HepG2 (cell line): ENCODE data around the gene PDIA5. TPM values are rescaled to one million over a fixed set of nuclear protein-coding genes. Genes with fewer than 3 reads are reported as not detected.

Experiments used
- ARNT2 ChIP-seq: sonication (generic); formaldehyde crosslinking; IDR thresholded peaks from 2 replicates; pipeline ENCODE4 v1.8.0; 2022; ENCODE audit warnings: mild to moderate bottlenecking, low read depth, missing genetic modification reagents, moderate library complexity
- ESRRA ChIP-seq: sonication (generic); formaldehyde crosslinking; IDR thresholded peaks from 2 replicates; pipeline ENCODE4 v1.5.1; 2020; ENCODE audit warnings: mild to moderate bottlenecking, low read depth, missing genetic modification reagents
- HES4 ChIP-seq: sonication (generic); formaldehyde crosslinking; IDR thresholded peaks from 2 replicates; pipeline ENCODE4 v1.9.0; 2021; ENCODE audit warnings: mild to moderate bottlenecking, missing genetic modification reagents, borderline replicate concordance
- ONECUT2 ChIP-seq: sonication (generic); formaldehyde crosslinking; IDR thresholded peaks from 2 replicates; pipeline ENCODE4 v1.4.0; 2020; ENCODE audit warnings: missing genetic modification reagents
- TBP ChIP-seq: sonication (generic); formaldehyde crosslinking; IDR thresholded peaks from 2 replicates; pipeline ENCODE4 v1.5.0; 2020; ENCODE audit warnings: missing genetic modification reagents
- WIZ ChIP-seq: sonication (generic); formaldehyde crosslinking; IDR thresholded peaks from 2 replicates; pipeline ENCODE4 v1.5.1; 2020; ENCODE audit warnings: mild to moderate bottlenecking, missing genetic modification reagents
- ZNF205 ChIP-seq: IDR thresholded peaks from 2 replicates; pipeline ENCODE4 v1.6.1; 2018; ENCODE audit warnings: missing biosample characterization, missing genetic modification reagents
- polyA plus RNA-seq, 8 experiments: library from polyadenylated mRNA; depleted of rRNA in 3 of 8; stranded (reverse) in 7 of 8; unstranded in 1 of 8; fragments of >200 nt; fragmentation: Illumina TruSeq in 4 of 8; extraction: Trizol in 4 of 8; gene quantifications; 2 replicates each; pipeline versions ENCODE4 v1.2.1 to v1.2.3, GENCODE V29; 2011 to 2016; ENCODE audit warnings: low read depth in 4 of 8, missing spikeins in 1 of 8, mixed read lengths in 1 of 8; ENCODE audit not compliant: insufficient read depth in 1 of 8
- total RNA-seq, 5 experiments: library from RNA; depleted of rRNA; stranded (reverse); fragments of >200 nt; fragmentation: Illumina TruSeq; extraction: Trizol; gene quantifications; 2 replicates each; pipeline ENCODE4 v1.2.3, GENCODE V29; 2016; ENCODE audit warnings: low read depth in 1 of 5
- TF ChIP-seq, protein P1 (sequence below), 2 experiments: sonication (generic) in 1 of 2; formaldehyde crosslinking in 1 of 2; IDR thresholded peaks; 2 replicates each; pipeline versions ENCODE4 v1.6.1 to v1.9.0; 2014 to 2022; ENCODE audit warnings: antibody characterized with exemption in 1 of 2, borderline replicate concordance in 1 of 2, inconsistent platforms in 1 of 2, low read depth in 1 of 2, missing genetic modification reagents in 1 of 2
- TF ChIP-seq, protein P2 (sequence below): sonication (generic); formaldehyde crosslinking; IDR thresholded peaks from 2 replicates; pipeline ENCODE4 v1.4.0; 2020; ENCODE audit warnings: missing genetic modification reagents, mild to moderate bottlenecking, borderline replicate concordance
- TF ChIP-seq, protein P3 (sequence below): IDR thresholded peaks from 2 replicates; pipeline ENCODE4 v1.6.1; 2012; ENCODE audit warnings: low read depth, low read length, improper control_type of control experiment
- TF ChIP-seq, protein P4 (sequence below), 2 experiments: sonication (generic) in 1 of 2; formaldehyde crosslinking in 1 of 2; IDR thresholded peaks; 2 replicates each; pipeline versions ENCODE4 v1.4.0 to v1.6.1; 2018 to 2020; ENCODE audit warnings: missing genetic modification reagents in 2 of 2, borderline replicate concordance in 1 of 2, low read depth in 1 of 2, mild to moderate bottlenecking in 1 of 2, missing biosample characterization in 1 of 2
- TF ChIP-seq, protein P5 (sequence below): sonication (generic); formaldehyde crosslinking; conservative IDR thresholded peaks from 2 replicates; pipeline ENCODE4 v1.4.0; 2020; ENCODE audit warnings: missing genetic modification reagents

PDIA5 gene
- total and polyA plus RNA-seq, 2 of the 13 experiments (the other 11 are each of a cell fraction or from before 2014, with no cell fraction given) = 51.3 to 74.3 TPM

DNA sequence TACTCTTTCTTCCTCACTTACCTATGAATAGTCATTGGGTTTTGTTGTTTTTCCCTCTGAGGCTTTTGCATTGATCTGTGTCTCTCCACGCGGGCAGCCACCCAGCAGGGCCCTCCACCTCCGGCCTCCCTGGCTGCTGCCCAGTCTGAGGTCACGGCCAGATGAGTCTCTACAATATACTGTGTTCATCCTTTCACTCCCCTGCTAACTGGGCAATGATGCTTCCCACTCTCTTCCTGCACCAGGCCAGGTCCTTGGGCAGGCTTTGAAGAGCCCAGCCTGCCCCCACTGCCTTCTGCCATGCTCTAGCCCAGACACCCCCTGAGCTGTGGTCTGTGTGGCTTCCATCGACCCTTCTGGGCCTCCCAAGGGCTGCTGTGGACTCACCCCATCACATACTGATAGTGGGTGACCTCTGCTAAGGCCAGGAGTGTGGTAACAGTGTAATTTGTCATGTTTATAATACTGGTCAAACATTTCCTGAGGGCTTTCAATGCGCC lies 18.0 kb downstream of the PDIA5 start (continued):
- TF ChIP-seq, protein P1, sequence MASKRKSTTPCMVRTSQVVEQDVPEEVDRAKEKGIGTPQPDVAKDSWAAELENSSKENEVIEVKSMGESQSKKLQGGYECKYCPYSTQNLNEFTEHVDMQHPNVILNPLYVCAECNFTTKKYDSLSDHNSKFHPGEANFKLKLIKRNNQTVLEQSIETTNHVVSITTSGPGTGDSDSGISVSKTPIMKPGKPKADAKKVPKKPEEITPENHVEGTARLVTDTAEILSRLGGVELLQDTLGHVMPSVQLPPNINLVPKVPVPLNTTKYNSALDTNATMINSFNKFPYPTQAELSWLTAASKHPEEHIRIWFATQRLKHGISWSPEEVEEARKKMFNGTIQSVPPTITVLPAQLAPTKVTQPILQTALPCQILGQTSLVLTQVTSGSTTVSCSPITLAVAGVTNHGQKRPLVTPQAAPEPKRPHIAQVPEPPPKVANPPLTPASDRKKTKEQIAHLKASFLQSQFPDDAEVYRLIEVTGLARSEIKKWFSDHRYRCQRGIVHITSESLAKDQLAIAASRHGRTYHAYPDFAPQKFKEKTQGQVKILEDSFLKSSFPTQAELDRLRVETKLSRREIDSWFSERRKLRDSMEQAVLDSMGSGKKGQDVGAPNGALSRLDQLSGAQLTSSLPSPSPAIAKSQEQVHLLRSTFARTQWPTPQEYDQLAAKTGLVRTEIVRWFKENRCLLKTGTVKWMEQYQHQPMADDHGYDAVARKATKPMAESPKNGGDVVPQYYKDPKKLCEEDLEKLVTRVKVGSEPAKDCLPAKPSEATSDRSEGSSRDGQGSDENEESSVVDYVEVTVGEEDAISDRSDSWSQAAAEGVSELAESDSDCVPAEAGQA (IDR thresholded peaks at IDR 0.05; ENCODE audit: low read depth) = no peak
- TF ChIP-seq, protein P1 (CRISPR knock-in tag; IDR thresholded peaks at IDR 0.05; ENCODE audit: borderline replicate concordance) = no peak
- TF ChIP-seq ESRRA (CRISPR knock-in tag) (no peak), ARNT2 (CRISPR knock-in tag) (no peak), HES4 (CRISPR knock-in tag) (no peak), ZNF205 (CRISPR knock-in tag) (no peak), TBP (CRISPR knock-in tag) (no peak), ONECUT2 (CRISPR knock-in tag) (peak; percentile 39; the same call in 1 of the 2 replicates), WIZ (CRISPR knock-in tag) (no peak)
- TF ChIP-seq, protein P2, sequence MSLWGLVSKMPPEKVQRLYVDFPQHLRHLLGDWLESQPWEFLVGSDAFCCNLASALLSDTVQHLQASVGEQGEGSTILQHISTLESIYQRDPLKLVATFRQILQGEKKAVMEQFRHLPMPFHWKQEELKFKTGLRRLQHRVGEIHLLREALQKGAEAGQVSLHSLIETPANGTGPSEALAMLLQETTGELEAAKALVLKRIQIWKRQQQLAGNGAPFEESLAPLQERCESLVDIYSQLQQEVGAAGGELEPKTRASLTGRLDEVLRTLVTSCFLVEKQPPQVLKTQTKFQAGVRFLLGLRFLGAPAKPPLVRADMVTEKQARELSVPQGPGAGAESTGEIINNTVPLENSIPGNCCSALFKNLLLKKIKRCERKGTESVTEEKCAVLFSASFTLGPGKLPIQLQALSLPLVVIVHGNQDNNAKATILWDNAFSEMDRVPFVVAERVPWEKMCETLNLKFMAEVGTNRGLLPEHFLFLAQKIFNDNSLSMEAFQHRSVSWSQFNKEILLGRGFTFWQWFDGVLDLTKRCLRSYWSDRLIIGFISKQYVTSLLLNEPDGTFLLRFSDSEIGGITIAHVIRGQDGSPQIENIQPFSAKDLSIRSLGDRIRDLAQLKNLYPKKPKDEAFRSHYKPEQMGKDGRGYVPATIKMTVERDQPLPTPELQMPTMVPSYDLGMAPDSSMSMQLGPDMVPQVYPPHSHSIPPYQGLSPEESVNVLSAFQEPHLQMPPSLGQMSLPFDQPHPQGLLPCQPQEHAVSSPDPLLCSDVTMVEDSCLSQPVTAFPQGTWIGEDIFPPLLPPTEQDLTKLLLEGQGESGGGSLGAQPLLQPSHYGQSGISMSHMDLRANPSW (CRISPR knock-in tag) = no peak
- TF ChIP-seq, protein P3, sequence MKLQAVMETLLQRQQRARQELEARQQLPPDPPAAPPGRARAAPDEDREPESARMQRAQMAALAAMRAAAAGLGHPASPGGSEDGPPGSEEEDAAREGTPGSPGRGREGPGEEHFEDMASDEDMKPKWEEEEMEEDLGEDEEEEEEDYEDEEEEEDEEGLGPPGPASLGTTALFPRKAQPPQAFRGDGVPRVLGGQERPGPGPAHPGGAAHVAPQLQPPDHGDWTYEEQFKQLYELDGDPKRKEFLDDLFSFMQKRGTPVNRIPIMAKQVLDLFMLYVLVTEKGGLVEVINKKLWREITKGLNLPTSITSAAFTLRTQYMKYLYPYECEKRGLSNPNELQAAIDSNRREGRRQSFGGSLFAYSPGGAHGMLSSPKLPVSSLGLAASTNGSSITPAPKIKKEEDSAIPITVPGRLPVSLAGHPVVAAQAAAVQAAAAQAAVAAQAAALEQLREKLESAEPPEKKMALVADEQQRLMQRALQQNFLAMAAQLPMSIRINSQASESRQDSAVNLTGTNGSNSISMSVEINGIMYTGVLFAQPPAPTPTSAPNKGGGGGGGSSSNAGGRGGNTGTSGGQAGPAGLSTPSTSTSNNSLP = no peak; the same call in 1 of the 2 replicates
- TF ChIP-seq, protein P4, sequence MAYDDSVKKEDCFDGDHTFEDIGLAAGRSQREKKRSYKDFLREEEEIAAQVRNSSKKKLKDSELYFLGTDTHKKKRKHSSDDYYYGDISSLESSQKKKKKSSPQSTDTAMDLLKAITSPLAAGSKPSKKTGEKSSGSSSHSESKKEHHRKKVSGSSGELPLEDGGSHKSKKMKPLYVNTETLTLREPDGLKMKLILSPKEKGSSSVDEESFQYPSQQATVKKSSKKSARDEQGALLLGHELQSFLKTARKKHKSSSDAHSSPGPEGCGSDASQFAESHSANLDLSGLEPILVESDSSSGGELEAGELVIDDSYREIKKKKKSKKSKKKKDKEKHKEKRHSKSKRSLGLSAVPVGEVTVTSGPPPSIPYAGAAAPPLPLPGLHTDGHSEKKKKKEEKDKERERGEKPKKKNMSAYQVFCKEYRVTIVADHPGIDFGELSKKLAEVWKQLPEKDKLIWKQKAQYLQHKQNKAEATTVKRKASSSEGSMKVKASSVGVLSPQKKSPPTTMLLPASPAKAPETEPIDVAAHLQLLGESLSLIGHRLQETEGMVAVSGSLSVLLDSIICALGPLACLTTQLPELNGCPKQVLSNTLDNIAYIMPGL (CRISPR knock-in tag; IDR thresholded peaks at IDR 0.05; ENCODE audit: borderline replicate concordance in 1 of 2, low read depth in 1 of 2) = no peak
- TF ChIP-seq, protein P5, sequence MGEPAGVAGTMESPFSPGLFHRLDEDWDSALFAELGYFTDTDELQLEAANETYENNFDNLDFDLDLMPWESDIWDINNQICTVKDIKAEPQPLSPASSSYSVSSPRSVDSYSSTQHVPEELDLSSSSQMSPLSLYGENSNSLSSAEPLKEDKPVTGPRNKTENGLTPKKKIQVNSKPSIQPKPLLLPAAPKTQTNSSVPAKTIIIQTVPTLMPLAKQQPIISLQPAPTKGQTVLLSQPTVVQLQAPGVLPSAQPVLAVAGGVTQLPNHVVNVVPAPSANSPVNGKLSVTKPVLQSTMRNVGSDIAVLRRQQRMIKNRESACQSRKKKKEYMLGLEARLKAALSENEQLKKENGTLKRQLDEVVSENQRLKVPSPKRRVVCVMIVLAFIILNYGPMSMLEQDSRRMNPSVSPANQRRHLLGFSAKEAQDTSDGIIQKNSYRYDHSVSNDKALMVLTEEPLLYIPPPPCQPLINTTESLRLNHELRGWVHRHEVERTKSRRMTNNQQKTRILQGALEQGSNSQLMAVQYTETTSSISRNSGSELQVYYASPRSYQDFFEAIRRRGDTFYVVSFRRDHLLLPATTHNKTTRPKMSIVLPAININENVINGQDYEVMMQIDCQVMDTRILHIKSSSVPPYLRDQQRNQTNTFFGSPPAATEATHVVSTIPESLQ (CRISPR knock-in tag) = no peak
